Right lung (tissue), 5 donors: Measurements from ENCODE around the gene MLEC. TPM values are rescaled to one million over a fixed set of nuclear protein-coding genes. Genes with fewer than 3 reads are reported as not detected.

ENCODE experiments used
- DNase-seq, 2 donors: peaks; one replicate each; pipeline ENCODE4 v3.0.0-alpha.2; 2013
- polyA plus RNA-seq, 5 donors: library from polyadenylated mRNA; unstranded; fragments of 120-200 nt; gene quantifications; one replicate each; pipeline versions ENCODE4 v1.2.1 to v1.2.3, GENCODE V29; 2013; ENCODE audit warnings: inconsistent platforms in 1 of 5, low replicate concordance in 1 of 5; ENCODE audit not compliant: insufficient read length in 5 of 5, insufficient read depth in 1 of 5

The MLEC gene
- polyA plus RNA-seq, 5 donors, result 159 to 195 (median 168) TPM

- no peak for DNase-seq
These were observed 53.9 kb downstream of the MLEC start for GRCh38 chr12:120740871-120741270.

DNA sequence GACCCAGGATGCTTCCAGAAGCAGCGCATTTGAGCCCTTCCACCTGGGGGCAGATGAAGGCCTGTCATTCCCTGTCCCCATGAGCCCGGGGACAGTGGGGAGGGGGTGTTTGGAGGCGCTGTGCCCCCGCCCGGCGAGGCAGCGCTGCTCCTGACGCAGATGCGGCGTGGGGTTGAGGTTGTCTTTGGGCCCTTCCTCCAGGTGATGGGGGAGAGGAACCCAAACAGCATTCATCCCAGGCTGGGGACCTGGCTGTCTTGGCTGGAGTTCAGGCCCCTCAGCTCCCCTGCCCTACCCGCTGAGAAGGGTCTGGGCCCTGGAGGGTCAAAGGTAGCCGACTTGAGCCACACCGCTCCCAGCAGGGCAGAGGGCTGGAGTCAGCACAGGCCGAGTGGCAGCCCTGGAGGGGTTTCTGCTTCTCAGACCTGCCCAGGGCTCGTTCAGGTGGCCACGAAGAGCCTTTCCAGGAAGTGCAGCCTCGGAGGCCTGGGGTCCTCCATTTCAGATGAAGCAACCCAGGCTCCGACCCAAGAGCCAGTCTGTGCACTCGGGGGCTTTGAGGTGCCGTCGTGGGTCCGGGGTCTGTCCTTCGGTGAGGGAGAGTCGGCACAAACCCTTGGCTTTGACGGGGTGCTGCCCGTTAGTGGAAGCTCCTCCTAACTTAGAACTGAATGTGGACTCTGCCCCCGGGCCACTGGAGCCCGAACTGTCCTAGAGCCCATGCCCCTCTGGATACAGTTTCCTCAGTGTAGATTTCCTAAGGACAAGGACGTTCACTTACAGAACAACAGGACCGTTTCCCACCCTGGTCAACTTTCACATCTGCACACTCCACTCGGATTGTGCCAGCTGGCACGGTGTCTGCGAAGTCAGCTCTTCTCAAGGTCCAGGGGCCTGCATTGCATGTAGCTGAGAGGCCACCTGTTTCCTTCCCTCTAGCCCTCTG, 54.8 kb downstream of the MLEC start:
- DNase-seq, result no peak

GRCh38 chr12:120744922-120745493, 58.1 kb downstream of the MLEC start:
- no peak for DNase-seq

DNA sequence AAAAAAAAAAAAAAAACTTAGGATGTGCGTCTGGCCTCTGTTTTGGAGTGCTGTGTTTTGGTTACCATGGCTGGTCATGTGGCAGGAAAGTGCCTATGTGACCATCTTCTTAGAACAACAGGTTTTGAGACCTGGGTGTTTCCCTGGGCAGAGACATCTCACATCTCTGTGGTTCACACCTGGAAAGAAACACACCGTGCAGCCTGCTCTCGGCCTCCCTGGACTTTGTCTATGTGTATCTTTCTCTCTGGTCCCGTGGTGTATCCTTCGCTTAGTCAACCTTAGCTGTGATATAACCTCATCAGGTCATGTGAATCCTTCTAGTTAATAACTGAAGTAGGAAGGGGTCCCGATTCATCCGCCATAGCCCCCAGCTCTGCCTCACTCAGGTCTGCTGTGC, 61.3 kb downstream of the MLEC start:
- DNase-seq, result no peak

GRCh38 chr12:120749256-120749655, 62.3 kb downstream of the MLEC start:
- DNase-seq, result no peak

DNA sequence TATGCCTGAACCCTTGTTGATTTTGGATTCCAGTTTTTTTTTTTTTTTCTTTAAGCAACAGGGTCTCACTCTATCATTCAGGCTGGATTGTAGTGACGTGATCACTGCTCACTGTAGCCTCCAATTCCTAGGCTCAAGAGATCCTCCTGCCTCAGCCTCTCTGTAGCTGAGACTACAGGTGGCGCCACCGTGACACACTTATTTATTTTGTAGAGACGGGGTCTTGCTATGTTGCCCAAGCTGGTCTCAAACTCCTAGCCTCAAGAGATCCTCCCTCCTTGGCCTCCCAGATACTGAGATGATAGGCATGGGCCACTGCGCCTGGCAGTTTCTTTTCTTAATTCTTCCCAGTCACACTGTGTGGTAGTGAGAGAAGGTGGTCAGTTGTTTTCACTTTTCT, 63.9 kb downstream of the MLEC start:
- no peak for DNase-seq

- no peak for DNase-seq
These were observed 64.4 kb downstream of the MLEC start for GRCh38 chr12:120751389-120751788.

Other genes starting within 250 kb of the MLEC start
- gene COX6A1, start 249.0 kb upstream of the MLEC start, polyA plus RNA-seq, result 100 to 1,000 TPM; 209 to 279 (median 221) TPM
- 10 to 100 TPM; 33.5 to 46.2 (median 38.9) TPM for gene TRIAP1, start 240.8 kb upstream of the MLEC start, polyA plus RNA-seq
- 10 to 100 TPM; 23.1 to 36.6 (median 32.4) TPM for gene GATC, start 240.7 kb upstream of the MLEC start, polyA plus RNA-seq
- 100 to 1,000 TPM; 174 to 225 (median 192) TPM for gene SRSF9, start 217.4 kb upstream of the MLEC start, polyA plus RNA-seq
- 100 to 1,000 TPM; 344 to 461 (median 400) TPM for gene DYNLL1, start 191.0 kb upstream of the MLEC start, polyA plus RNA-seq
- gene COQ5, start 158.0 kb upstream of the MLEC start, polyA plus RNA-seq, result 10 to 100 TPM; 47.9 to 61.2 (median 56.5) TPM
- gene RNF10, start 152.8 kb upstream of the MLEC start, polyA plus RNA-seq, result 100 to 1,000 TPM; 152 to 208 (median 165) TPM
- 10 to 100 TPM; 47.2 to 53.8 (median 48.9) TPM for gene POP5, start 105.7 kb upstream of the MLEC start, polyA plus RNA-seq
- 1 to 10 TPM; 1.4 to 2.9 (median 2.2) TPM for gene CABP1, start 46.5 kb upstream of the MLEC start, polyA plus RNA-seq
- 10 to 100 TPM; 44.3 to 62.8 (median 54.0) TPM for gene UNC119B, start 23.3 kb downstream of the MLEC start, polyA plus RNA-seq
- 10 to 100 TPM in 4 of 5 donors, 1 to 10 TPM in 1; 8.8 to 17.5 (median 11.9) TPM for gene ACADS, start 38.7 kb downstream of the MLEC start, polyA plus RNA-seq
- 10 to 100 TPM; 67.1 to 76.6 (median 75.5) TPM for gene SPPL3, start 217.2 kb downstream of the MLEC start, polyA plus RNA-seq